SU-DHL-6 (cell line): ENCODE measurements around the gene KCNAB3.

ENCODE experiments used
- H2AFZ ChIP-seq: fragments of 200-600 bp; sonication (generic); 2 replicates; pipeline ENCODE4 v1.6.1; 2014; ENCODE audit warnings: low read depth, mild to moderate bottlenecking, moderate library complexity, mixed read lengths, antibody characterized with exemption, low read length; ENCODE audit not compliant: severe bottlenecking
- H3F3A ChIP-seq: fragments of 200-600 bp; shearing (Covaris generic); 2 replicates; pipeline ENCODE4 v1.6.0; 2016; ENCODE audit warnings: antibody characterized with exemption, mild to moderate bottlenecking; ENCODE audit not compliant: insufficient read depth
- H3K27ac ChIP-seq: fragments of 200-600 bp; sonication (generic); 2 replicates; pipeline ENCODE4 v1.5.1; 2016; ENCODE audit warnings: low read depth, mild to moderate bottlenecking, low read length, moderate library complexity, mixed read lengths
- H3K27me3 ChIP-seq: fragments of 200-600 bp; sonication (generic), shearing (Covaris generic); 2 replicates; pipeline ENCODE4 v1.6.0; 2014; ENCODE audit warnings: mild to moderate bottlenecking, low read length
- H3K36me3 ChIP-seq: fragments of 200-600 bp; sonication (generic); 2 replicates; pipeline ENCODE4 v1.6.1; 2014; ENCODE audit warnings: mild to moderate bottlenecking, low read length, mixed read lengths
- H3K4me2 ChIP-seq: fragments of 300-600, 200-600 bp; shearing (Covaris generic), sonication (generic); 2 replicates; pipeline ENCODE4 v1.6.0; 2014; ENCODE audit warnings: low read length, low read depth, mild to moderate bottlenecking; ENCODE audit not compliant: poor library complexity, severe bottlenecking
- H3K4me3 ChIP-seq: fragments of 200-600 bp; sonication (generic); 2 replicates; pipeline ENCODE4 v1.5.1; 2014; ENCODE audit warnings: antibody characterized with exemption, low read length, mild to moderate bottlenecking, mixed read lengths; ENCODE audit not compliant: insufficient read depth, poor library complexity, severe bottlenecking
- H3K79me2 ChIP-seq: fragments of 200-600 bp; sonication (generic); 2 replicates; pipeline ENCODE4 v1.6.1; 2014; ENCODE audit warnings: mild to moderate bottlenecking, low read length, moderate library complexity; ENCODE audit not compliant: insufficient read depth
- H3K9ac ChIP-seq: fragments of 200-600 bp; sonication (generic); 2 replicates; pipeline ENCODE4 v1.7.0; 2014; ENCODE audit warnings: mild to moderate bottlenecking, low read length
- H3K9me2 ChIP-seq: fragments of 200-600 bp; sonication (generic); replicated peaks from 2 replicates; pipeline ENCODE4 v1.6.1; 2014; ENCODE audit warnings: low read length; ENCODE audit not compliant: insufficient read depth
- H3K9me3 ChIP-seq: fragments of 200-600 bp; sonication (generic); 2 replicates; pipeline ENCODE4 v1.6.1; 2014; ENCODE audit warnings: low read length, mixed read lengths; ENCODE audit not compliant: insufficient read depth
- H4K20me1 ChIP-seq: fragments of 200-600 bp; sonication (generic); 2 replicates; pipeline ENCODE4 v1.6.1; 2014; ENCODE audit warnings: low read depth, mild to moderate bottlenecking, antibody characterized with exemption, low read length, moderate library complexity, mixed read lengths
- EZH2phosphoT487 ChIP-seq: fragments of 200-600 bp; sonication (generic), shearing (Covaris generic); conservative IDR thresholded peaks from 2 replicates; pipeline ENCODE4 v1.6.1; 2018; ENCODE audit warnings: mild to moderate bottlenecking, antibody characterized with exemption, low read length, moderate library complexity, mixed read lengths
- TF ChIP-seq, protein P1 (sequence below): fragments of 200-600 bp; sonication (generic); IDR thresholded peaks from one replicate; pipeline ENCODE4 v1.5.1; 2017; ENCODE audit warnings: antibody characterized with exemption, mild to moderate bottlenecking, low read length, moderate library complexity; ENCODE audit not compliant: insufficient read depth, poor library complexity, severe bottlenecking

KCNAB3 gene

DNA sequence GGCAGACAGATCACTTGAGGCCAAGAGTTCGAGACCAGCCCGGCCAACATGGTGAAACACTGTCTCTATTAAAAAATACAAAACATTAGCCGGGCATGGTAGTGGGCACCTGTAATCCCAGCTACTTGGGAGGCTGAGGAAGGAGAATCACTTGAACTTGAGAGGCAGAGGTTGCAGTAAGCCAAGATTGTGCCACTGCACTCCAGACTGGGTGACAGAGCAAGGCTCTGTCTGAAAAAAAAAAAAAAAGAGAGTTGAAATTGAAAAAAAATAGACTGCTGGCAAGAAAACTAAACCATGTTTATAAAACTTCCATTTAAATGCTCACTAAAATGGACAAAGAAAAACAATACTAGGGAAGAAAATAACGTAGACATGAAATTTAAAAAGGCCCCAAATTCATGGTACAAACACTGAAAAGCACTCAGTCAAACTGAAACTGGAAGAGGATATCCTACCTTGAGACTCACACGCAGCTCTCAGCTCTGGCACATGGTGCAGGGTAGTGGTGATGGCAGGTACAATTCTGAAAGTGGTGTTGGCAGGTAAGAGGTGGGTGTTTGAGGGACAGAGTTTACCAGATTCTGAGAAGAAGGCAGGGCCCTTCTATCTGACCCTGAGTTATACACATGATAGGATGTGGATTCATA lies 21.6 kb upstream of the KCNAB3 start:
- Histone ChIP-seq H3K9me2 (no peaks in the 10 kb centered on the region), H3K4me2 (no peak overlapping the region), H3K27me3 (no peaks in the 10 kb centered on the region), H3K79me2 (no peaks in the 10 kb centered on the region), H3K36me3 (peaks cover 11% of the 10 kb centered on the region; the same call in 1 of the 2 replicates), H2AFZ (no peak overlapping the region), H3K9ac (no peak overlapping the region), H3K9me3 (no peaks in the 10 kb centered on the region), H3K27ac (no peak overlapping the region), H3K4me3 (no peak overlapping the region), H3F3A (peaks cover 3% of the 10 kb centered on the region; the same call in 1 of the 2 replicates), H4K20me1 (no peaks in the 10 kb centered on the region)
- TF ChIP-seq EZH2phosphoT487, result no peak
- TF ChIP-seq, protein P1, sequence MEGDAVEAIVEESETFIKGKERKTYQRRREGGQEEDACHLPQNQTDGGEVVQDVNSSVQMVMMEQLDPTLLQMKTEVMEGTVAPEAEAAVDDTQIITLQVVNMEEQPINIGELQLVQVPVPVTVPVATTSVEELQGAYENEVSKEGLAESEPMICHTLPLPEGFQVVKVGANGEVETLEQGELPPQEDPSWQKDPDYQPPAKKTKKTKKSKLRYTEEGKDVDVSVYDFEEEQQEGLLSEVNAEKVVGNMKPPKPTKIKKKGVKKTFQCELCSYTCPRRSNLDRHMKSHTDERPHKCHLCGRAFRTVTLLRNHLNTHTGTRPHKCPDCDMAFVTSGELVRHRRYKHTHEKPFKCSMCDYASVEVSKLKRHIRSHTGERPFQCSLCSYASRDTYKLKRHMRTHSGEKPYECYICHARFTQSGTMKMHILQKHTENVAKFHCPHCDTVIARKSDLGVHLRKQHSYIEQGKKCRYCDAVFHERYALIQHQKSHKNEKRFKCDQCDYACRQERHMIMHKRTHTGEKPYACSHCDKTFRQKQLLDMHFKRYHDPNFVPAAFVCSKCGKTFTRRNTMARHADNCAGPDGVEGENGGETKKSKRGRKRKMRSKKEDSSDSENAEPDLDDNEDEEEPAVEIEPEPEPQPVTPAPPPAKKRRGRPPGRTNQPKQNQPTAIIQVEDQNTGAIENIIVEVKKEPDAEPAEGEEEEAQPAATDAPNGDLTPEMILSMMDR, result no peak

DNA sequence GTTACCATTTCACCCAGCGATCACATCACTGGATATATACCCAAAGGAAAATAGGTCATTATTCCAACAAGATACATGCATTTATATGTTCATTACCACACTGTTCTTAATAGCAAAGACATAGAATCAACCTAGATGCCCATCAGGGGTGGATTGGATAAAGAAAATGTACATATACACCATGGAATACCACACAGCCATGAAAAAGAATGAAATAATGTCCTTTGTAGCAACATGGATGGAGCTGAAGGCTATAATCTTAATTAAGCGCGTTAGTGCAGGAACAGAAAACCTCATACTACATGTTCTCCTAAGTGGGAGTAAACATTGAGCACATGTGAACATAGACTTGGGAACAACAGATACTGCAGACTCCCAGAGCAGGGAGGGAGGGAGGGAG lies 20.9 kb upstream of the KCNAB3 start:
- Histone ChIP-seq H3K9me2 (no peaks in the 10 kb centered on the region), H2AFZ (no peak overlapping the region), H3K9me3 (no peaks in the 10 kb centered on the region), H3K79me2 (no peaks in the 10 kb centered on the region), H3K27ac (no peak overlapping the region), H3F3A (peaks cover 3% of the 10 kb centered on the region; the same call in 1 of the 2 replicates), H3K27me3 (no peaks in the 10 kb centered on the region), H3K9ac (no peak overlapping the region), H3K4me2 (no peak overlapping the region), H3K4me3 (no peak overlapping the region), H4K20me1 (no peaks in the 10 kb centered on the region), H3K36me3 (peaks cover 11% of the 10 kb centered on the region; the same call in 1 of the 2 replicates)
- no peak for TF ChIP-seq EZH2phosphoT487
- TF ChIP-seq, protein P1, result no peak

DNA sequence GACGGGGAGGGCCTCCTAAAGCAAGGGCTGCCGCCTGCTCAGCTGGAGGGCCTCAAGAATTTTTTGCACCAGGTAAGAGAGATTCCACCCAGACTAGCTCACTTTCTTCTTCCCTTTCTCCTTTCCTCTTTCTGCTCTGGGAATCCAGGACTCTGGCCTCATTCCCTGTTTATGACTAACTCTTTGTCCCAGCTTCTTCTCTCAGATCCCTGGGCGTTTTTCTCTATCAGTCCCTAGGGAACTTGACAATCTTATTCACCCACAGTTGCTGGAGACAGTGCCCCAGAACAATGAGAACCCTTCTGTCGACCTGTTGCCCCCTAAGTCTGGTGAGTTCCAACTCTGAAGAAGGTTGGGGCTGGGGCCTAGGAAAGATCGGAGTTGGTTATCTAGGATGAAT lies 18.0 kb upstream of the KCNAB3 start:
- Histone ChIP-seq H3K36me3 (peaks cover 11% of the 10 kb centered on the region; the same call in 1 of the 2 replicates), H3K79me2 (no peaks in the 10 kb centered on the region), H4K20me1 (no peaks in the 10 kb centered on the region), H2AFZ (no peak overlapping the region), H3K9ac (no peak overlapping the region), H3K9me3 (no peaks in the 10 kb centered on the region), H3K27me3 (no peaks in the 10 kb centered on the region), H3K27ac (no peak overlapping the region), H3F3A (peaks cover 3% of the 10 kb centered on the region; the same call in 1 of the 2 replicates), H3K9me2 (no peaks in the 10 kb centered on the region), H3K4me3 (no peak overlapping the region), H3K4me2 (no peak overlapping the region)
- no peak for TF ChIP-seq EZH2phosphoT487
- TF ChIP-seq, protein P1, result no peak
